Activated T-helper 1 cell treated with anti-CD3 and anti-CD28 coated beads, Interleukin-12 subunit alpha, Interleukin-12 subunit beta, Interleukin-2, Interleukin-4 antibody, amounts not matched to agents 30 ng/mL and 10 ng/mL and 1 ng/mL, durations not matched to agents 14 hours and 24 hours and 36 hours (primary cell): ENCODE results near the gene ZNF740. TPM values are rescaled to one million over a fixed set of nuclear protein-coding genes. Genes with fewer than 3 reads are reported as not detected.

Experiments used
- DNase-seq: peaks from one replicate; pipeline ENCODE4 v3.0.0; 2021; ENCODE audit warnings: low spot score
- H3K27ac Mint-ChIP-seq: one replicate; pipeline ENCODE4 v1.8.0; 2021; ENCODE audit warnings: mild to moderate bottlenecking, mixed read lengths
- H3K27me3 Mint-ChIP-seq: one replicate; pipeline ENCODE4 v1.8.0; 2022; ENCODE audit warnings: mild to moderate bottlenecking, moderate library complexity, mixed read lengths; ENCODE audit not compliant: insufficient read depth
- H3K36me3 Mint-ChIP-seq: one replicate; pipeline ENCODE4 v1.8.0; 2021; ENCODE audit warnings: low read depth, mixed read lengths
- H3K4me1 Mint-ChIP-seq: one replicate; pipeline ENCODE4 v1.8.0; 2021; ENCODE audit warnings: low read depth, mixed read lengths
- H3K4me3 Mint-ChIP-seq: one replicate; pipeline ENCODE4 v1.8.0; 2021; ENCODE audit warnings: mild to moderate bottlenecking, moderate library complexity, mixed read lengths
- H3K9me3 Mint-ChIP-seq: one replicate; pipeline ENCODE4 v1.8.0; 2021; ENCODE audit warnings: mixed read lengths
- intact Hi-C: fragments of 100-400 bp; cut with micrococcal nuclease; formaldehyde crosslinking; loops from one replicate; pipeline ENCODE4 v1.15.1; 2024
- total RNA-seq: library from RNA; stranded (reverse); gene quantifications from 2 replicates; pipeline ENCODE4 v1.2.3, GENCODE V29; 2022

ZNF740 gene
- total RNA-seq, 1 donor from 2014 or later = 52.8 TPM

- no peaks in the 10 kb centered on the region for H3K9me3 Mint-ChIP-seq
- H3K4me3 Mint-ChIP-seq = peak overlapping the region; percentile 94
- peak; percentile 52 for DNase-seq
- intact Hi-C loops = loop anchor here (5.0 kb wide), 2 partner anchors 231 to 406 kb away; partner anchors contain the start of genes ATF7 and PCBP2
- H3K4me1 Mint-ChIP-seq = peaks cover 79% of the 10 kb centered on the region
- H3K27ac Mint-ChIP-seq = peak overlapping the region; percentile 98
- H3K27me3 Mint-ChIP-seq = peaks cover 2% of the 10 kb centered on the region
- H3K36me3 Mint-ChIP-seq = peaks cover 24% of the 10 kb centered on the region
These were observed 40.9 kb downstream of the ZNF740 start for GRCh38 chr12:53221203-53222080.

GRCh38 chr12:53222170-53222721, 41.7 kb downstream of the ZNF740 start:
- no peak for DNase-seq
- H3K27ac Mint-ChIP-seq = peak overlapping the region; percentile 92
- H3K9me3 Mint-ChIP-seq = no peaks in the 10 kb centered on the region
- peak overlapping the region; percentile 79 for H3K4me3 Mint-ChIP-seq
- H3K4me1 Mint-ChIP-seq = peaks cover 77% of the 10 kb centered on the region
- peaks cover 2% of the 10 kb centered on the region for H3K27me3 Mint-ChIP-seq
- H3K36me3 Mint-ChIP-seq = peaks cover 28% of the 10 kb centered on the region
- intact Hi-C loops = loop anchor here (5.0 kb wide), 2 partner anchors 230 to 405 kb away; partner anchors contain the start of genes ATF7 and PCBP2

- Mint-ChIP-seq H3K27me3 (peaks cover 2% of the 10 kb centered on the region), H3K27ac (peak overlapping the region; percentile 73), H3K9me3 (no peaks in the 10 kb centered on the region), H3K4me3 (peak overlapping the region; percentile 79), H3K36me3 (peaks cover 28% of the 10 kb centered on the region), H3K4me1 (peaks cover 74% of the 10 kb centered on the region)
- DNase-seq = no peak
- intact Hi-C loops = loop anchor here (5.0 kb wide), 2 partner anchors 229 to 404 kb away; partner anchors contain the start of genes ATF7 and PCBP2
These were observed 42.3 kb downstream of the ZNF740 start for GRCh38 chr12:53222806-53223261.

- Mint-ChIP-seq H3K36me3 (peaks cover 31% of the 10 kb centered on the region), H3K27me3 (peaks cover 2% of the 10 kb centered on the region), H3K4me3 (peak overlapping the region; percentile 71), H3K9me3 (no peaks in the 10 kb centered on the region), H3K4me1 (peaks cover 74% of the 10 kb centered on the region), H3K27ac (peak overlapping the region; percentile 77)
- intact Hi-C loops = loop anchor here (5.0 kb wide), 2 partner anchors 229 to 404 kb away; partner anchors contain the start of genes ATF7 and PCBP2
- DNase-seq = no peak
These were observed 43.0 kb downstream of the ZNF740 start for GRCh38 chr12:53223389-53224060.

- H3K4me1 Mint-ChIP-seq = peaks cover 75% of the 10 kb centered on the region
- intact Hi-C loops = loop anchor here (5.0 kb wide), 2 partner anchors 228 to 403 kb away; partner anchors contain the start of genes ATF7 and PCBP2
- peak overlapping the region; percentile 77 for H3K27ac Mint-ChIP-seq
- peaks cover 2% of the 10 kb centered on the region for H3K27me3 Mint-ChIP-seq
- peak overlapping the region; percentile 71 for H3K4me3 Mint-ChIP-seq
- peaks cover 27% of the 10 kb centered on the region for H3K36me3 Mint-ChIP-seq
- no peak for DNase-seq
- H3K9me3 Mint-ChIP-seq = no peaks in the 10 kb centered on the region
These were observed 43.8 kb downstream of the ZNF740 start for GRCh38 chr12:53224061-53224896.

- Mint-ChIP-seq H3K36me3 (peaks cover 29% of the 10 kb centered on the region), H3K27ac (peak overlapping the region; percentile 40), H3K4me1 (peaks cover 78% of the 10 kb centered on the region), H3K4me3 (peak overlapping the region; percentile 25), H3K9me3 (no peaks in the 10 kb centered on the region), H3K27me3 (peaks cover 2% of the 10 kb centered on the region)
- intact Hi-C loops = loop anchor here (5.0 kb wide), 2 partner anchors 227 to 402 kb away; partner anchors contain the start of genes ATF7 and PCBP2
- no peak for DNase-seq
These were observed 44.5 kb downstream of the ZNF740 start for GRCh38 chr12:53224897-53225634.

- Mint-ChIP-seq H3K27ac (peak overlapping the region; percentile 40), H3K4me1 (peaks cover 78% of the 10 kb centered on the region), H3K4me3 (no peak overlapping the region), H3K9me3 (no peaks in the 10 kb centered on the region), H3K36me3 (peaks cover 29% of the 10 kb centered on the region), H3K27me3 (peaks cover 2% of the 10 kb centered on the region)
- DNase-seq = no peak
- intact Hi-C loops = no loop called here
These were observed 45.3 kb downstream of the ZNF740 start for GRCh38 chr12:53225635-53226424.

GRCh38 chr12:53226815-53227214, 46.3 kb downstream of the ZNF740 start:
- no peak overlapping the region for H3K4me3 Mint-ChIP-seq

GRCh38 chr12:53227341-53227740, 46.8 kb downstream of the ZNF740 start:
- no peak for DNase-seq
- no peaks in the 10 kb centered on the region for H3K9me3 Mint-ChIP-seq
- H3K4me3 Mint-ChIP-seq = no peak overlapping the region
- peaks cover 29% of the 10 kb centered on the region for H3K36me3 Mint-ChIP-seq
- intact Hi-C loops = no loop called here
- peaks cover 81% of the 10 kb centered on the region for H3K4me1 Mint-ChIP-seq
- no peaks in the 10 kb centered on the region for H3K27me3 Mint-ChIP-seq
- H3K27ac Mint-ChIP-seq = no peak overlapping the region

More at GRCh38 chr12:53226815-53227214, 46.3 kb downstream of the ZNF740 start:
- intact Hi-C loops = no loop called here
- no peaks in the 10 kb centered on the region for H3K9me3 Mint-ChIP-seq
- H3K27ac Mint-ChIP-seq = no peak overlapping the region
- no peak for DNase-seq
- no peaks in the 10 kb centered on the region for H3K27me3 Mint-ChIP-seq
- H3K4me1 Mint-ChIP-seq = peaks cover 85% of the 10 kb centered on the region
- H3K36me3 Mint-ChIP-seq = peaks cover 29% of the 10 kb centered on the region

- intact Hi-C loops = no loop called here
- Mint-ChIP-seq H3K9me3 (no peaks in the 10 kb centered on the region), H3K27ac (no peak overlapping the region), H3K4me3 (no peak overlapping the region), H3K36me3 (peaks cover 29% of the 10 kb centered on the region), H3K4me1 (peaks cover 81% of the 10 kb centered on the region), H3K27me3 (no peaks in the 10 kb centered on the region)
- no peak for DNase-seq
These were observed 47.3 kb downstream of the ZNF740 start for GRCh38 chr12:53227836-53228235.

GRCh38 chr12:53229454-53229853, 48.9 kb downstream of the ZNF740 start:
- H3K27ac Mint-ChIP-seq = peak overlapping the region; percentile 7
- H3K27me3 Mint-ChIP-seq = no peaks in the 10 kb centered on the region
- peaks cover 77% of the 10 kb centered on the region for H3K4me1 Mint-ChIP-seq
- H3K9me3 Mint-ChIP-seq = no peaks in the 10 kb centered on the region
- no peak for DNase-seq
- peaks cover 25% of the 10 kb centered on the region for H3K36me3 Mint-ChIP-seq
- H3K4me3 Mint-ChIP-seq = peak overlapping the region; percentile 53
- intact Hi-C loops = no loop called here
